OCI-M1 (cell line): ENCODE results near the gene FOXA3.
"Not testable (repeated sequence)": the region's sequence is repeated elsewhere in the genome, so short reads cannot be mapped to it uniquely, and the experiment has no call there.

Source experiments
- DNase-seq: peaks from one replicate; lab custom pipeline; 2025; lab: John Stamatoyannopoulos, UW

The FOXA3 gene

GRCh38 chr19:45828523-45828922 lies 35.6 kb upstream of the FOXA3 start:
- no peak for DNase-seq

- no peak for DNase-seq
Measured at GRCh38 chr19:45828945-45829344, 35.2 kb upstream of the FOXA3 start.

- no peak for DNase-seq
Measured at GRCh38 chr19:45834970-45835369, 29.2 kb upstream of the FOXA3 start.

- no peak for DNase-seq
Measured at GRCh38 chr19:45842198-45842597, 21.9 kb upstream of the FOXA3 start.

GRCh38 chr19:45847663-45848062 lies 16.5 kb upstream of the FOXA3 start:
- no peak for DNase-seq

- no peak for DNase-seq
Measured at GRCh38 chr19:45848922-45849321, 15.2 kb upstream of the FOXA3 start.

GRCh38 chr19:45852145-45852750 lies 11.9 kb upstream of the FOXA3 start:
- DNase-seq: no peak

GRCh38 chr19:45852983-45853382 lies 11.1 kb upstream of the FOXA3 start:
- DNase-seq: no peak

GRCh38 chr19:45854167-45854778 lies 9.9 kb upstream of the FOXA3 start:
- DNase-seq: no peak

GRCh38 chr19:45860359-45861259 lies 3.5 kb upstream of the FOXA3 start:
- no peak for DNase-seq

- DNase-seq: no peak
Measured at GRCh38 chr19:45862271-45862563, 1.9 kb upstream of the FOXA3 start.

- peak; percentile 100 for DNase-seq
Measured at GRCh38 chr19:45862564-45863334, 1.4 kb upstream of the FOXA3 start, which contains the start of gene SYMPK. Gene SYMPK, minus strand, starts transcription at chr19:45863147. Its CDS starts 8,652 bp downstream, at chr19:45854495.

- no peak for DNase-seq
Measured at GRCh38 chr19:45863335-45863839, 739 bp upstream of the FOXA3 start.

- no peak for DNase-seq
Measured at GRCh38 chr19:45864629-45865082, 530 bp downstream of the FOXA3 start.

- DNase-seq: no peak
Measured at GRCh38 chr19:45865269-45865948, 1.3 kb downstream of the FOXA3 start.

GRCh38 chr19:45866400-45867176 lies 2.5 kb downstream of the FOXA3 start:
- DNase-seq: no peak

- not testable (repeated sequence) for DNase-seq
Measured at GRCh38 chr19:45867241-45867640, 3.1 kb downstream of the FOXA3 start.

- DNase-seq: no peak
Measured at GRCh38 chr19:45870798-45871197, 6.7 kb downstream of the FOXA3 start.

GRCh38 chr19:45872095-45872919 lies 8.2 kb downstream of the FOXA3 start:
- no peak for DNase-seq
